Hepatocyte (in vitro differentiated cells): Measurements from ENCODE around the gene MYO1E. TPM values are rescaled to one million over a fixed set of nuclear protein-coding genes. Genes with fewer than 3 reads are reported as not detected.

ENCODE experiments used
- DNase-seq: peaks from one replicate; pipeline ENCODE4 v3.0.0-alpha.2; 2016; ENCODE audit warnings: low spot score
- H2AFZ ChIP-seq: fragments of 200-600 bp; sonication (generic); 2 replicates; pipeline ENCODE4 v1.6.0; 2016; ENCODE audit warnings: antibody characterized with exemption, mild to moderate bottlenecking
- H3K27ac ChIP-seq: fragments of 200-600 bp; sonication (generic); 2 replicates; pipeline ENCODE4 v1.5.1; 2016; ENCODE audit warnings: mild to moderate bottlenecking
- H3K27me3 ChIP-seq: fragments of 200-600 bp; sonication (generic); 2 replicates; pipeline ENCODE4 v1.6.1; 2016
- H3K36me3 ChIP-seq: fragments of 200-600 bp; sonication (generic); replicated peaks from 2 replicates; pipeline ENCODE4 v1.5.1; 2016; ENCODE audit warnings: low read depth; ENCODE audit not compliant: insufficient read depth
- H3K4me1 ChIP-seq: fragments of 200-600 bp; sonication (generic); 2 replicates; pipeline ENCODE4 v1.5.1; 2016; ENCODE audit warnings: mild to moderate bottlenecking, moderate library complexity; ENCODE audit not compliant: insufficient read depth
- H3K4me2 ChIP-seq: fragments of 200-600 bp; sonication (generic); 2 replicates; pipeline ENCODE4 v1.6.0; 2016
- H3K4me3 ChIP-seq: fragments of 200-600 bp; sonication (generic); 2 replicates; pipeline ENCODE4 v1.5.1; 2016; ENCODE audit warnings: mild to moderate bottlenecking
- H3K79me2 ChIP-seq: fragments of 200-600 bp; sonication (generic); 2 replicates; pipeline ENCODE4 v1.6.0; 2017; ENCODE audit warnings: mild to moderate bottlenecking
- H3K9me2 ChIP-seq: fragments of 200-600 bp; sonication (generic); replicated peaks from 2 replicates; pipeline ENCODE4 v1.6.0; 2017; ENCODE audit warnings: mild to moderate bottlenecking; ENCODE audit not compliant: insufficient read depth
- H3K9me3 ChIP-seq: fragments of 200-600 bp; sonication (generic); 2 replicates; pipeline ENCODE4 v1.5.1; 2016; ENCODE audit warnings: low read depth, mild to moderate bottlenecking
- H4K20me1 ChIP-seq: fragments of 200-600 bp; sonication (generic); 2 replicates; pipeline ENCODE4 v1.6.0; 2016; ENCODE audit warnings: mild to moderate bottlenecking; ENCODE audit not compliant: insufficient read depth, poor library complexity, severe bottlenecking
- EZH2 ChIP-seq: fragments of 200-600 bp; sonication (generic); IDR thresholded peaks from 2 replicates; pipeline ENCODE4 v1.6.1; 2016; ENCODE audit warnings: antibody characterized with exemption, mild to moderate bottlenecking, borderline replicate concordance
- EZH2phosphoT487 ChIP-seq: fragments of 200-600 bp; sonication (generic); IDR thresholded peaks from one replicate; pipeline ENCODE4 v1.6.1; 2018; ENCODE audit warnings: antibody characterized with exemption, mild to moderate bottlenecking, low read depth, moderate library complexity; ENCODE audit not compliant: unreplicated experiment, severe bottlenecking
- WGBS: methylation state at CpG from one replicate; pipeline ENCODE4 v1.1.6; 2016; ENCODE audit warnings: low lambda C conversion rate; ENCODE audit errors: missing lambda C conversion rate; 5-methylcytosine and 5-hydroxymethylcytosine counted together
- polyA plus RNA-seq: library from polyadenylated mRNA; unstranded; fragments of >200 nt; fragmentation: Nextera tagmentation; extraction: Ambion mirVana; gene quantifications from 2 replicates; pipeline ENCODE4 v1.2.1, GENCODE V29; 2016
- total RNA-seq: library from RNA; depleted of rRNA; stranded (reverse); fragments of >200 nt; gene quantifications from 2 replicates; pipeline ENCODE4 v1.2.3, GENCODE V29; 2014
- TF ChIP-seq, protein P1 (sequence below): fragments of 200-600 bp; sonication (generic); IDR thresholded peaks from 2 replicates; pipeline ENCODE4 v1.5.1; 2016; ENCODE audit warnings: antibody characterized with exemption, mild to moderate bottlenecking; ENCODE audit not compliant: poor library complexity

MYO1E gene
- total and polyA plus RNA-seq, 2 experiments from 2014 or later, result 107 to 111 TPM

DNA sequence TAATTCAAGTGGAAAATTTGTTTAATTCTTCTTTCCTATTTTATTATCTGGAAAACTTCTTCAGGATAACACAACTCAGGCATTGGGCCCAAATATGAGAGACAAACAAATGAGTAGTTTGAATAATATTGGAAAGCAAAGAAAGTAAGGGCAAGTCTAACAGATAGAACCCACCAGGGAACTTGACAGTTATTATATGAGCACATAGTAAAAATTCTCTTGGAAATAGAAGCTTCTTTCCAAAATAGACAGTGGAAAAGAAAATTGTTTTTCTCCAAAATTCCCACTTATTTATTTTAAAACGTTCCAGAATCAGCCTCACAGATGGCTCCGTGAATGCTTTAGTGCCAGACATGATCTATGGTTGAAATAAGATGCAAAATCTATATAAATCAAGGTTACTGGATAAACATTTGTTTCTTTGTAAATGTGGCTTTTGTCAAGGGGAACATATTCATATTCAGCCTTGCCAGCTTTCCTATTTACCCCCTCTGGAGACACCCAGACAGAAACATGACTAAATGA is 142.1 kb downstream of the MYO1E start:
- Histone ChIP-seq H3K4me3 (no peak overlapping the region), H3K9me3 (no peaks in the 10 kb centered on the region), H2AFZ (no peak overlapping the region), H3K9me2 (no peaks in the 10 kb centered on the region), H3K79me2 (no peaks in the 10 kb centered on the region), H3K36me3 (no peaks in the 10 kb centered on the region), H3K4me2 (no peak overlapping the region), H3K4me1 (no peaks in the 10 kb centered on the region), H3K27me3 (no peaks in the 10 kb centered on the region), H3K27ac (no peak overlapping the region), H4K20me1 (no peaks in the 10 kb centered on the region)
- no peak for DNase-seq
- TF ChIP-seq, protein P1, sequence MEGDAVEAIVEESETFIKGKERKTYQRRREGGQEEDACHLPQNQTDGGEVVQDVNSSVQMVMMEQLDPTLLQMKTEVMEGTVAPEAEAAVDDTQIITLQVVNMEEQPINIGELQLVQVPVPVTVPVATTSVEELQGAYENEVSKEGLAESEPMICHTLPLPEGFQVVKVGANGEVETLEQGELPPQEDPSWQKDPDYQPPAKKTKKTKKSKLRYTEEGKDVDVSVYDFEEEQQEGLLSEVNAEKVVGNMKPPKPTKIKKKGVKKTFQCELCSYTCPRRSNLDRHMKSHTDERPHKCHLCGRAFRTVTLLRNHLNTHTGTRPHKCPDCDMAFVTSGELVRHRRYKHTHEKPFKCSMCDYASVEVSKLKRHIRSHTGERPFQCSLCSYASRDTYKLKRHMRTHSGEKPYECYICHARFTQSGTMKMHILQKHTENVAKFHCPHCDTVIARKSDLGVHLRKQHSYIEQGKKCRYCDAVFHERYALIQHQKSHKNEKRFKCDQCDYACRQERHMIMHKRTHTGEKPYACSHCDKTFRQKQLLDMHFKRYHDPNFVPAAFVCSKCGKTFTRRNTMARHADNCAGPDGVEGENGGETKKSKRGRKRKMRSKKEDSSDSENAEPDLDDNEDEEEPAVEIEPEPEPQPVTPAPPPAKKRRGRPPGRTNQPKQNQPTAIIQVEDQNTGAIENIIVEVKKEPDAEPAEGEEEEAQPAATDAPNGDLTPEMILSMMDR, result no peak
- TF ChIP-seq EZH2 (no peak), EZH2phosphoT487 (no peak)
- 86% methylated on average over 2 of the region's 2 CpGs for WGBS

DNA sequence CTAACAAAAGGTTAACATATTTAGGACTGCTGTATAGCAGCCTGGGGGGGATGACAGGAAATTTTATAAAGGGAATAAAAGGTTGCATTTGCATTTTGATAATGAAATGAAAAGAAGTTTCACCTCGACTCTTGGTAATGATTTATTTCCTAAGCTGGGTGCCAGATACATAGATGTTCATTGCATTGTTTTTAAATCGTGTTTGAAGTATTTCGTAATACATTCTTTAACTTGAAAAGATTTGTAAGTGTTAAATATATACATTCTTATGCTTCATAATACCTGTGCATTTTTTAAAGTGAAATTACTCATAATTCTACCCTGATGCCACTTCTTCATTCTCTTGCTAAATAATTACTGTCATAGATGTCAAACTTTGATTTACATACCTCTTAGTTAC is 143.2 kb downstream of the MYO1E start:
- H2AFZ ChIP-seq, result no peak overlapping the region
- H4K20me1 ChIP-seq, result no peaks in the 10 kb centered on the region
- H3K36me3 ChIP-seq, result no peaks in the 10 kb centered on the region
- H3K4me2 ChIP-seq, result no peak overlapping the region
- H3K79me2 ChIP-seq, result no peaks in the 10 kb centered on the region
- no peaks in the 10 kb centered on the region for H3K9me2 ChIP-seq
- DNase-seq, result no peak
- WGBS, result 91% methylated on average over 3 of the region's 3 CpGs
- H3K4me3 ChIP-seq, result no peak overlapping the region
- H3K27me3 ChIP-seq, result no peaks in the 10 kb centered on the region
- H3K27ac ChIP-seq, result no peak overlapping the region
- H3K4me1 ChIP-seq, result no peaks in the 10 kb centered on the region
- no peak for TF ChIP-seq EZH2phosphoT487
- TF ChIP-seq, protein P1, result no peak
- no peak for TF ChIP-seq EZH2
- no peaks in the 10 kb centered on the region for H3K9me3 ChIP-seq

DNA sequence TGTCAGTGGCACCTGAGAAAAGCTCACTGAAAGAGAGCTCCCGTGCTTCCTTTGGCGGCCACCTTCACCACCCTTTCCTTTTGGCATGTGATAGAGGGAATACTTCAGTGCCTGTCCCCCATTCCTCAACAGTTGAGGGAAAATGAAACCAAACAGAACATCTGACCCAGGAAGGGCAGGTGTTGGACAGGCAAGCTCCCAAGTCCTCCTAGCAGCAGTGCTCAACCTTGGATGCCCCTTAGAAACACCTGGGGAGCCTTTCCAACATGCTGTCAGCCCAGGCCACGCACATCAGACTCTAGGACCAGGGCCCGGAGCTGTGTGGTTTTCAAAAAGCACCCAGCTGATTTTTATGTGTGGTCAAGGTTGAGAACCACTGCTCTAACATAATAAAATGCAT is 143.7 kb downstream of the MYO1E start:
- no peak overlapping the region for H3K4me3 ChIP-seq
- no peak for DNase-seq
- no peak overlapping the region for H3K4me2 ChIP-seq
- H3K27ac ChIP-seq, result no peak overlapping the region
- H3K4me1 ChIP-seq, result no peaks in the 10 kb centered on the region
- TF ChIP-seq, protein P1, result no peak
- TF ChIP-seq EZH2 (no peak), EZH2phosphoT487 (no peak)
- no peaks in the 10 kb centered on the region for H3K9me3 ChIP-seq
- H4K20me1 ChIP-seq, result no peaks in the 10 kb centered on the region
- H3K9me2 ChIP-seq, result no peaks in the 10 kb centered on the region
- no peaks in the 10 kb centered on the region for H3K27me3 ChIP-seq
- H3K79me2 ChIP-seq, result no peaks in the 10 kb centered on the region
- WGBS, result 79% methylated on average over 4 of the region's 4 CpGs
- H2AFZ ChIP-seq, result no peak overlapping the region
- H3K36me3 ChIP-seq, result no peaks in the 10 kb centered on the region

DNA sequence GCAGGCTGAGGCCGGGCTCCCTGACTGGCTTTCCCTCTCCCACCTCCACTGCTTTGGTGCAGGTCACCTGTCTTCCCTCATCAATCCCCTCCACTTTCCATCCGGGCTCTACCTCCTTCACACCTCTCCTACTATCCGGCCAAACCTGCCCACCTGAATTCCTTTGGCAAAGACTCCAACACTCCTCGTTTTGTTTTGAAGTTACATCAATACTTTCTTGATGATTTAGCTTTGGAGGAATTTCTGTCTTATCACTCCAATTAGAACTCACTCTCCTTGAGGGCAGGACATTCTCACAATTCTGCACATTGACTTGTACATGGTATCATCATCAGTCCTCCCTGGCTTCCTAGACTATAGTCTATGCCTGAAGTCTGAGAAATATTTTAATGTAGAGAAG is 145.7 kb downstream of the MYO1E start:
- H4K20me1 ChIP-seq, result no peaks in the 10 kb centered on the region
- H3K36me3 ChIP-seq, result no peaks in the 10 kb centered on the region
- no peaks in the 10 kb centered on the region for H3K4me1 ChIP-seq
- H3K79me2 ChIP-seq, result no peaks in the 10 kb centered on the region
- 92% methylated on average over 4 of the region's 4 CpGs for WGBS
- no peak for TF ChIP-seq EZH2
- TF ChIP-seq EZH2phosphoT487, result no peak
- TF ChIP-seq, protein P1, result no peak
- H2AFZ ChIP-seq, result no peak overlapping the region
- H3K9me3 ChIP-seq, result no peaks in the 10 kb centered on the region
- no peak overlapping the region for H3K4me3 ChIP-seq
- H3K9me2 ChIP-seq, result no peaks in the 10 kb centered on the region
- no peak for DNase-seq
- no peaks in the 10 kb centered on the region for H3K27me3 ChIP-seq
- H3K27ac ChIP-seq, result no peak overlapping the region
- no peak overlapping the region for H3K4me2 ChIP-seq
